K562 (cell line): Measurements from ENCODE around the gene TNFRSF18. TPM values are rescaled to one million over a fixed set of nuclear protein-coding genes. Genes with fewer than 3 reads are reported as not detected.

ENCODE experiments used
- ATAC-seq: fragments of 200-7000 bp; cut with Tn5 transposase; 3 replicates; pipeline ENCODE4 v1.9.1; 2020; ENCODE audit warnings: moderate library complexity
- BruUV-seq: library from RNA; stranded (reverse); fragments of 400-500 nt; replicated peaks from 2 replicates; lab custom pipeline; 2021; lab: Mats Ljungman, UMichigan
- CTCF ChIA-PET: fragments of 300-600 bp; formaldehyde crosslinking; extraction: SDS; loops from one replicate; lab custom pipeline; 2021; ENCODE audit warnings: low intra/inter-chr PET ratio; lab: Yijun Ruan, JAX
- POLR2A ChIA-PET: fragments of 300-600, 350-650 bp; sonication (Branson Sonifier 250); formaldehyde crosslinking; extraction: SDS; loops from one replicate; lab custom pipeline; 2021; ENCODE audit warnings: antibody characterized with exemption, inconsistent platforms; lab: Yijun Ruan, JAX
- DNase-seq, 4 experiments: peaks; one replicate each; pipeline versions ENCODE4 v3.0.0 to v3.0.0-alpha.2; 2011 to 2018; ENCODE audit warnings: low spot score in 3 of 4, mixed read lengths in 3 of 4; ENCODE audit errors: extremely low read depth in 1 of 4
- FAIRE-seq: peaks from 2 replicates; lab custom pipeline; 2011; peaks lifted over from hg19 to GRCh38; lab: Jason Lieb, UNC
- H2AFZ ChIP-seq: 2 replicates; pipeline ENCODE4 v1.6.0; 2011; ENCODE audit warnings: low read depth, low read length, control low read depth, inconsistent platforms
- H3K27ac ChIP-seq: fragments of 200-600 bp; 3 replicates; pipeline ENCODE4 v1.8.0; 2011; ENCODE audit warnings: low read depth, mild to moderate bottlenecking, control low read depth, inconsistent platforms, low read length, moderate library complexity, mixed read lengths; ENCODE audit errors: extremely low read depth
- H3K27me3 ChIP-seq, 2 experiments: fragments of 300-600 bp in 1 of 2; 2 replicates in 1 of 2; 3 replicates in 1 of 2; pipeline versions ENCODE4 v1.6.0 to v1.8.0; 2011; ENCODE audit warnings: inconsistent platforms in 2 of 2, low read length in 2 of 2, mild to moderate bottlenecking in 1 of 2, mixed read lengths in 1 of 2, moderate library complexity in 1 of 2; ENCODE audit not compliant: control insufficient read depth in 2 of 2, insufficient read depth in 2 of 2
- H3K36me3 ChIP-seq: fragments of 300-600 bp; 3 replicates; pipeline ENCODE4 v1.8.0; 2011; ENCODE audit warnings: mild to moderate bottlenecking, low read length, inconsistent platforms; ENCODE audit not compliant: control insufficient read depth, insufficient read depth
- H3K4me1 ChIP-seq, 2 experiments: fragments of 200-600 bp in 1 of 2; replicated peaks in 1 of 2; 2 replicates in 1 of 2; 3 replicates in 1 of 2; pipeline versions ENCODE4 v1.5.1 to v1.8.0; 2011; ENCODE audit warnings: inconsistent platforms in 2 of 2, low read length in 2 of 2, mild to moderate bottlenecking in 1 of 2, mixed read lengths in 1 of 2, moderate library complexity in 1 of 2; ENCODE audit not compliant: control insufficient read depth in 2 of 2, insufficient read depth in 2 of 2
- H3K4me2 ChIP-seq: 2 replicates; pipeline ENCODE4 v1.6.1; 2011; ENCODE audit warnings: low read length, control low read depth, inconsistent platforms, mixed read lengths; ENCODE audit not compliant: insufficient read depth
- H3K4me3 ChIP-seq: fragments of 200-600 bp; sonication (generic), shearing (Covaris generic); 2 replicates; pipeline ENCODE4 v1.5.1; 2016; ENCODE audit warnings: control low read depth, inconsistent platforms
- H3K79me2 ChIP-seq: fragments of 200-600 bp; 3 replicates; pipeline ENCODE4 v1.8.0; 2011; ENCODE audit warnings: low read length, inconsistent platforms; ENCODE audit not compliant: control insufficient read depth, insufficient read depth
- H3K9ac ChIP-seq, 2 experiments: 2 replicates each; pipeline versions ENCODE4 v1.6.0 to v1.6.1; 2011; ENCODE audit warnings: low read depth in 2 of 2, low read length in 2 of 2, control low read depth in 1 of 2, inconsistent platforms in 1 of 2, mild to moderate bottlenecking in 1 of 2, mixed read lengths in 1 of 2; ENCODE audit not compliant: insufficient read depth in 1 of 2
- H3K9me1 ChIP-seq: one replicate; pipeline ENCODE4 v1.6.0; 2011; ENCODE audit warnings: inconsistent platforms, mild to moderate bottlenecking, low read length, moderate library complexity; ENCODE audit not compliant: control insufficient read depth, insufficient read depth
- H3K9me3 ChIP-seq: replicated peaks from 2 replicates; pipeline ENCODE4 v1.5.1; 2011; ENCODE audit warnings: low read depth, low read length, inconsistent platforms; ENCODE audit not compliant: control insufficient read depth, insufficient read depth
- H4K20me1 ChIP-seq: replicated peaks from 2 replicates; pipeline ENCODE4 v1.6.1; 2011; ENCODE audit warnings: low read length, inconsistent platforms, mixed read lengths; ENCODE audit not compliant: control insufficient read depth, insufficient read depth
- WGBS: fragments of 100-300 bp; shearing (Covaris generic); methylation state at CpG from one replicate; pipeline ENCODE4 v1.1.6; 2016; ENCODE audit warnings: low coverage, mixed read lengths; ENCODE audit not compliant: insufficient coverage; ENCODE audit errors: missing lambda C conversion rate; 5-methylcytosine and 5-hydroxymethylcytosine counted together
- in situ Hi-C: fragments of 300-500 bp; cut with MboI; formaldehyde crosslinking; loops from 4 replicates; pipeline ENCODE4 v1.15.0; 2018; ENCODE audit warnings: inconsistent platforms, mixed read lengths
- intact Hi-C: fragments of 100-400 bp; cut with micrococcal nuclease; formaldehyde crosslinking; loops from 2 replicates; pipeline ENCODE4 v1.14.2; 2022
- polyA plus RNA-seq, 8 experiments: library from polyadenylated mRNA; depleted of rRNA in 4 of 8; stranded (reverse) in 5 of 8; unstranded in 3 of 8; fragments of >200 nt; fragmentation: Nextera tagmentation in 2 of 8; fragmentation: Illumina TruSeq in 1 of 8; extraction: Ambion mirVana in 2 of 8; extraction: Trizol in 1 of 8; gene quantifications; 2 replicates each; pipeline versions ENCODE4 v1.2.1 to v1.2.3, GENCODE V29; 2011 to 2014; ENCODE audit warnings: inconsistent platforms in 1 of 8, missing spikeins in 1 of 8
- total RNA-seq, 7 experiments: library from RNA; depleted of rRNA in 6 of 7; stranded (reverse); fragments of >200 nt in 6 of 7; fragmentation: Illumina TruSeq in 2 of 7; extraction: Trizol in 2 of 7; gene quantifications; 2 replicates each; pipeline versions ENCODE4 v1.2.1 to v1.2.3, GENCODE V29; 2011 to 2021; ENCODE audit warnings: low replicate concordance in 1 of 7
- TF ChIP-seq, protein P1 (sequence below), 2 experiments: IDR thresholded peaks; 2 replicates each; pipeline ENCODE4 v1.6.1; 2012; ENCODE audit warnings: improper control_type of control experiment in 2 of 2, low read depth in 2 of 2, low read length in 2 of 2, borderline replicate concordance in 1 of 2

Gene TNFRSF18
- total and polyA plus RNA-seq, 9 of the 15 experiments (the other 6 are each of a cell fraction or from before 2014, with no cell fraction given), result 0.24 to 0.27 TPM; not detected in 7

DNA sequence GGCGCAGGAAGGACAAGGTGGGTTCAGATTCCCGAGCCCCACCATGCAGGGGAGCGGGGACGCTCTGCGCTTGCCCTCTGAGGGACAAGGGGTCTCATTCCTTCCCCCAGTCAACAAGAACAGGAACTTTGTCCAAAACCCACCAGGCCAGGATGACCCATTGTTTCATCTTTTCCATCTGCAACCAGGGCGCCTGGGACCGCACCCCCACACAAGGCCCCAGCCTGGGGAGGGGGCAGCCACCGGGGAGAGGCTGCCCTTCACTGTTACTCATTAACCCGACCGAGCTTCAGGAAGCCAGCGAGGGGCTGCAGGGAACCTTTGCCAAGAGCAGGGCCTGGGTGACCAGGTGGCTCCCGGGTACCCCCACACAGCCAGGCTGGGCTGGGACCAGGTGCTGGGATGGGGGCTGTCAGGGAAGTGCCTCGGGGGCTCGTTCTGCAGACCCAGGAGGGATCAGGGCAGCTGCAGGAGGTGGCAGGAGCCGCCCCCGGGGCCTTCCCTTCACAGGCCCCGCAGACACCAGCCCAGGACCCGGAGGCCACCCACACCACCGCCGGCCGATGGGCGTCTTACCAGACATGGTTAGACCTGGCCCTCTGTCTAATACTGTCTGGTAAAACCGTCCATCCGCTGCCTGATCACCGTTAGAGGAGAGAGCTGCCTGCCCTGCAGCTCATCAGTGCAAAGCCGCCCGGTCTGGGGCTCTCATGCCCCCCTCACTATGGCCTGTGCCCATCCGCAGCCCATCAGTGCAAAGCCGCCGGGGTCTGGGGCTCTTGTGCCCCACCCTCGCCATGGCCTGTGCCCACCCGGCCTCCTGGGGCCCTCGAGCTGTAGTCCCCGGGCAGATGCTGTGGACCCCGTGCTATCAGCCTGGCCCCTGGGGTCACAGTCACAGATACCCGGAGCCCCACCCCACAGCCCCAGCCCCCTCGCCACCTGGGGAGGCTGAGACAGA, 37.7 kb downstream of the TNFRSF18 start:
- WGBS, result 12% methylated on average over 36 of the region's 37 CpGs
- no peaks in the 10 kb centered on the region for H3K9me1 ChIP-seq
- CTCF ChIA-PET, result no interaction called here
- no peaks in the 10 kb centered on the region for H3K79me2 ChIP-seq
- FAIRE-seq, result no peak
- TF ChIP-seq, protein P1, sequence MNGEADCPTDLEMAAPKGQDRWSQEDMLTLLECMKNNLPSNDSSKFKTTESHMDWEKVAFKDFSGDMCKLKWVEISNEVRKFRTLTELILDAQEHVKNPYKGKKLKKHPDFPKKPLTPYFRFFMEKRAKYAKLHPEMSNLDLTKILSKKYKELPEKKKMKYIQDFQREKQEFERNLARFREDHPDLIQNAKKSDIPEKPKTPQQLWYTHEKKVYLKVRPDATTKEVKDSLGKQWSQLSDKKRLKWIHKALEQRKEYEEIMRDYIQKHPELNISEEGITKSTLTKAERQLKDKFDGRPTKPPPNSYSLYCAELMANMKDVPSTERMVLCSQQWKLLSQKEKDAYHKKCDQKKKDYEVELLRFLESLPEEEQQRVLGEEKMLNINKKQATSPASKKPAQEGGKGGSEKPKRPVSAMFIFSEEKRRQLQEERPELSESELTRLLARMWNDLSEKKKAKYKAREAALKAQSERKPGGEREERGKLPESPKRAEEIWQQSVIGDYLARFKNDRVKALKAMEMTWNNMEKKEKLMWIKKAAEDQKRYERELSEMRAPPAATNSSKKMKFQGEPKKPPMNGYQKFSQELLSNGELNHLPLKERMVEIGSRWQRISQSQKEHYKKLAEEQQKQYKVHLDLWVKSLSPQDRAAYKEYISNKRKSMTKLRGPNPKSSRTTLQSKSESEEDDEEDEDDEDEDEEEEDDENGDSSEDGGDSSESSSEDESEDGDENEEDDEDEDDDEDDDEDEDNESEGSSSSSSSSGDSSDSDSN (IDR thresholded peaks at IDR 0.05; ENCODE audit: borderline replicate concordance in 1 of 2, low read depth in 2 of 2, low read length in 2 of 2), result no peak
- TF ChIP-seq, all 486 proteins: peak for 0
- Histone ChIP-seq H3K4me1 (peaks cover 0 to 84% of the 10 kb centered on the region in 2 experiments; a peak in 2 of 5 replicates), H2AFZ (no peak overlapping the region), H3K9ac (peak overlapping the region in 1 of 2 experiments; percentile 45; a peak in 2 of 4 replicates), H4K20me1 (peaks cover 6% of the 10 kb centered on the region; the same call in 1 of the 2 replicates), H3K27ac (no peak overlapping the region), H3K36me3 (no peaks in the 10 kb centered on the region), H3K9me3 (no peaks in the 10 kb centered on the region), H3K4me3 (no peak overlapping the region), H3K4me2 (no peak overlapping the region), H3K27me3 (peaks cover 73 to 93% of the 10 kb centered on the region in 2 experiments)
- POLR2A ChIA-PET, result interaction anchor here (0.7 to 1.0 kb wide), 2 partner anchors 58 to 95 kb away, joined by 3 read pairs; no protein-coding TSS in a partner anchor
- DNase-seq, result no peak
- in situ Hi-C loops (no loop called here), intact Hi-C loops (no loop called here)
- BruUV-seq, result no TSS peak
- peak; percentile 11; the same call in 1 of the 3 replicates for ATAC-seq
